GM12878 (cell line): Measurements from ENCODE around the gene MGST1. TPM values are rescaled to one million over a fixed set of nuclear protein-coding genes. Genes with fewer than 3 reads are reported as not detected.

Experiments used
- ATAC-seq: fragments of 200-7000 bp; cut with Tn5 transposase; 3 replicates; pipeline ENCODE4 v1.9.1; 2020; ENCODE audit warnings: mild to moderate bottlenecking, moderate library complexity
- BruUV-seq: library from RNA; stranded (reverse); fragments of 400-500 nt; replicated peaks from 2 replicates; lab custom pipeline; 2021; lab: Mats Ljungman, UMichigan
- CTCF ChIA-PET: fragments of 300-600 bp; sonication (Branson Sonifier 250); formaldehyde crosslinking; extraction: SDS; loops from one replicate; lab custom pipeline; 2021; ENCODE audit warnings: inconsistent platforms; lab: Yijun Ruan, JAX
- POLR2A ChIA-PET: fragments of 350-600 bp; formaldehyde crosslinking; extraction: SDS; loops from one replicate; lab custom pipeline; 2021; ENCODE audit warnings: inconsistent platforms; lab: Charles Lee
- RAD21 ChIA-PET: fragments of 300-600 bp; sonication (Branson Sonifier 250); formaldehyde crosslinking; loops from one replicate; lab custom pipeline; 2023; ENCODE audit warnings: antibody characterized with exemption; ENCODE audit not compliant: unreplicated experiment; lab: Charles Lee
- SMC1A ChIA-PET: fragments of 300-600 bp; sonication (Branson Sonifier 250); formaldehyde crosslinking; loops from one replicate; lab custom pipeline; 2023; ENCODE audit not compliant: unreplicated experiment, uncharacterized antibody; lab: Charles Lee
- DNase-seq: peaks from one replicate; pipeline ENCODE4 v3.0.0-alpha.2; 2011; ENCODE audit warnings: low read depth, low spot score
- FAIRE-seq: peaks from 3 replicates; lab custom pipeline; 2011; peaks lifted over from hg19 to GRCh38; lab: Jason Lieb, UNC
- H2AFZ ChIP-seq: 2 replicates; pipeline ENCODE4 v1.6.0; 2011; ENCODE audit warnings: low read depth, low read length, control low read depth; ENCODE audit not compliant: control insufficient read depth
- H3K27ac ChIP-seq: 2 replicates; pipeline ENCODE4 v1.5.1; 2011; ENCODE audit warnings: control low read depth; ENCODE audit not compliant: control insufficient read depth, insufficient read depth
- H3K27me3 ChIP-seq, 2 experiments: replicated peaks in 1 of 2; 2 replicates each; pipeline versions ENCODE4 v1.6.0 to v1.6.1; 2011; ENCODE audit warnings: low read length in 1 of 2; ENCODE audit not compliant: control insufficient read depth in 2 of 2, insufficient read depth in 2 of 2
- H3K36me3 ChIP-seq, 2 experiments: 2 replicates each; pipeline ENCODE4 v1.5.1; 2011; ENCODE audit warnings: low read length in 1 of 2; ENCODE audit not compliant: control insufficient read depth in 2 of 2, insufficient read depth in 2 of 2
- H3K4me1 ChIP-seq: 2 replicates; pipeline ENCODE4 v1.6.1; 2011; ENCODE audit warnings: mild to moderate bottlenecking, low read length, moderate library complexity, mixed read lengths; ENCODE audit not compliant: control insufficient read depth, insufficient read depth
- H3K4me2 ChIP-seq: 2 replicates; pipeline ENCODE4 v1.6.0; 2011; ENCODE audit warnings: control low read depth; ENCODE audit not compliant: control insufficient read depth, insufficient read depth
- H3K4me3 ChIP-seq: fragments of 200-600 bp; sonication (generic); 2 replicates; pipeline ENCODE4 v1.5.1; 2016
- H3K79me2 ChIP-seq: 2 replicates; pipeline ENCODE4 v1.6.0; 2011; ENCODE audit warnings: low read length; ENCODE audit not compliant: control insufficient read depth, insufficient read depth
- H3K9ac ChIP-seq: 2 replicates; pipeline ENCODE4 v1.8.0; 2011; ENCODE audit warnings: low read length, control low read depth, mixed read lengths; ENCODE audit not compliant: control insufficient read depth, insufficient read depth
- H3K9me3 ChIP-seq: replicated peaks from 3 replicates; pipeline ENCODE4 v1.5.1; 2011; ENCODE audit warnings: mild to moderate bottlenecking, low read length; ENCODE audit not compliant: control insufficient read depth, insufficient read depth
- H4K20me1 ChIP-seq: 2 replicates; pipeline ENCODE4 v1.6.0; 2011; ENCODE audit not compliant: control insufficient read depth, insufficient read depth
- E2F4 ChIP-seq: IDR thresholded peaks from 2 replicates; pipeline ENCODE4 v1.6.1; 2012; ENCODE audit warnings: low read depth, low read length, improper control_type of control experiment
- ETV6 ChIP-seq, 2 experiments: fragments of 450-650 bp in 1 of 2; IDR thresholded peaks in 1 of 2; conservative IDR thresholded peaks in 1 of 2; 2 replicates each; pipeline ENCODE4 v1.6.1; 2014; ENCODE audit warnings: antibody characterized with exemption in 1 of 2, borderline replicate concordance in 1 of 2, low read depth in 1 of 2, mild to moderate bottlenecking in 1 of 2, moderate library complexity in 1 of 2
- GABPA ChIP-seq: IDR thresholded peaks from 2 replicates; pipeline ENCODE4 v1.6.1; 2014; ENCODE audit warnings: antibody characterized with exemption, low read depth, mild to moderate bottlenecking, inconsistent platforms
- HDGF ChIP-seq: fragments of 450-650 bp; IDR thresholded peaks from 2 replicates; pipeline ENCODE4 v1.6.1; 2016; ENCODE audit warnings: antibody characterized with exemption
- MYB ChIP-seq: fragments of 150-350 bp; IDR thresholded peaks from 2 replicates; pipeline ENCODE4 v1.6.1; 2014; ENCODE audit warnings: mild to moderate bottlenecking, low read depth, low read length, borderline replicate concordance
- NBN ChIP-seq: fragments of 450-650 bp; IDR thresholded peaks from 2 replicates; pipeline ENCODE4 v1.6.1; 2016
- RELA ChIP-seq: fragments of 450-650 bp; IDR thresholded peaks from 2 replicates; pipeline ENCODE4 v1.8.0; 2014; ENCODE audit warnings: borderline replicate concordance; ENCODE audit not compliant: partially characterized antibody
- SP1 ChIP-seq: IDR thresholded peaks from one replicate; pipeline ENCODE4 v1.6.1; 2011; ENCODE audit warnings: low read depth, low read length
- SUPT20H ChIP-seq: IDR thresholded peaks from 2 replicates; pipeline ENCODE4 v1.6.1; 2011; ENCODE audit warnings: low read depth, mild to moderate bottlenecking, low read length, moderate library complexity, borderline replicate concordance; ENCODE audit not compliant: control insufficient read depth
- TARDBP ChIP-seq: IDR thresholded peaks from 2 replicates; pipeline ENCODE4 v1.6.1; 2016; ENCODE audit warnings: borderline replicate concordance
- TCF12 ChIP-seq: IDR thresholded peaks from 2 replicates; pipeline ENCODE4 v1.6.1; 2011; ENCODE audit warnings: low read depth, mild to moderate bottlenecking, low read length
- TCF7 ChIP-seq: IDR thresholded peaks from 2 replicates; pipeline ENCODE4 v1.6.1; 2014; ENCODE audit warnings: antibody characterized with exemption, borderline replicate concordance
- ZNF687 ChIP-seq: fragments of 450-650 bp; IDR thresholded peaks from 2 replicates; pipeline ENCODE4 v1.6.1; 2017; ENCODE audit warnings: mild to moderate bottlenecking, moderate library complexity
- WGBS: methylation state at CpG from one replicate; pipeline ENCODE4 v1.1.6; 2016; ENCODE audit warnings: low lambda C conversion rate; ENCODE audit not compliant: insufficient replicate concordance, insufficient coverage; ENCODE audit errors: missing lambda C conversion rate; 5-methylcytosine and 5-hydroxymethylcytosine counted together
- in situ Hi-C: fragments of 300-500 bp; cut with MboI; formaldehyde crosslinking; loops from 9 replicates; pipeline ENCODE4 v1.14.3; 2018; ENCODE audit warnings: mixed read lengths
- intact Hi-C: fragments of 100-400 bp; cut with micrococcal nuclease; formaldehyde crosslinking; loops from one replicate; pipeline ENCODE4 v1.14.2; 2022; ENCODE audit not compliant: unreplicated experiment
- polyA plus RNA-seq, 11 experiments: library from polyadenylated mRNA; depleted of rRNA in 4 of 11; unstranded in 6 of 11; stranded (reverse) in 5 of 11; fragments of >200 nt; fragmentation: Nextera tagmentation in 4 of 11; fragmentation: Illumina TruSeq in 1 of 11; extraction: Ambion mirVana in 4 of 11; extraction: Trizol in 1 of 11; gene quantifications; 1 replicate in 1 of 11; 2 replicates in 10 of 11; pipeline versions ENCODE4 v1.2.1 to v1.2.3, GENCODE V29; 2011 to 2016; ENCODE audit warnings: inconsistent platforms in 2 of 11, missing spikeins in 2 of 11, low read depth in 1 of 11
- total RNA-seq, 4 experiments: library from RNA; depleted of rRNA in 3 of 4; stranded (reverse); fragments of >200 nt in 3 of 4; fragmentation: Illumina TruSeq in 1 of 4; extraction: Trizol in 1 of 4; gene quantifications; 2 replicates each; pipeline versions ENCODE4 v1.2.1 to v1.2.3, GENCODE V29; 2013 to 2021
- TF ChIP-seq, protein P1 (sequence below): fragments of 450-650 bp; formaldehyde crosslinking; IDR thresholded peaks from 2 replicates; pipeline ENCODE4 v1.5.0; 2022; ENCODE audit warnings: mild to moderate bottlenecking, missing genetic modification characterization
- TF ChIP-seq, protein P2 (sequence below): fragments of 450-650 bp; conservative IDR thresholded peaks from 2 replicates; pipeline ENCODE4 v1.6.1; 2017; ENCODE audit warnings: mild to moderate bottlenecking, moderate library complexity

The MGST1 gene
- total and polyA plus RNA-seq, 10 of the 15 experiments (the other 5 are each of a cell fraction or from before 2014, with no cell fraction given): 22.5 to 237 (median 172) TPM

GRCh38 chr12:16324272-16324671, 23.2 kb upstream of the MGST1 start:
- H3K4me3 ChIP-seq: no peak overlapping the region
- DNase-seq (no peak), FAIRE-seq (no peak), ATAC-seq (no peak)
- no peak overlapping the region for H3K4me2 ChIP-seq
- H3K9ac ChIP-seq: no peak overlapping the region
- H3K27ac ChIP-seq: no peak overlapping the region
- WGBS: 5% methylated on average over 5 of the region's 5 CpGs
- H3K9me3 ChIP-seq: no peaks in the 10 kb centered on the region; the same call in 2 of the 3 replicates
- ChIA-PET POLR2A (no interaction called here), SMC1A (no interaction called here), CTCF (no interaction called here), RAD21 (no interaction called here)
- H3K27me3 ChIP-seq: no peaks in the 10 kb centered on the region
- H4K20me1 ChIP-seq: no peaks in the 10 kb centered on the region
- H3K36me3 ChIP-seq: no peaks in the 10 kb centered on the region
- intact Hi-C loops (no loop called here), in situ Hi-C loops (no loop called here)
- H3K4me1 ChIP-seq: no peaks in the 10 kb centered on the region
- no peaks in the 10 kb centered on the region for H3K79me2 ChIP-seq
- no TSS peak for BruUV-seq
- H2AFZ ChIP-seq: no peak overlapping the region
- TF ChIP-seq TCF12: no peak
- TF ChIP-seq, protein P1, sequence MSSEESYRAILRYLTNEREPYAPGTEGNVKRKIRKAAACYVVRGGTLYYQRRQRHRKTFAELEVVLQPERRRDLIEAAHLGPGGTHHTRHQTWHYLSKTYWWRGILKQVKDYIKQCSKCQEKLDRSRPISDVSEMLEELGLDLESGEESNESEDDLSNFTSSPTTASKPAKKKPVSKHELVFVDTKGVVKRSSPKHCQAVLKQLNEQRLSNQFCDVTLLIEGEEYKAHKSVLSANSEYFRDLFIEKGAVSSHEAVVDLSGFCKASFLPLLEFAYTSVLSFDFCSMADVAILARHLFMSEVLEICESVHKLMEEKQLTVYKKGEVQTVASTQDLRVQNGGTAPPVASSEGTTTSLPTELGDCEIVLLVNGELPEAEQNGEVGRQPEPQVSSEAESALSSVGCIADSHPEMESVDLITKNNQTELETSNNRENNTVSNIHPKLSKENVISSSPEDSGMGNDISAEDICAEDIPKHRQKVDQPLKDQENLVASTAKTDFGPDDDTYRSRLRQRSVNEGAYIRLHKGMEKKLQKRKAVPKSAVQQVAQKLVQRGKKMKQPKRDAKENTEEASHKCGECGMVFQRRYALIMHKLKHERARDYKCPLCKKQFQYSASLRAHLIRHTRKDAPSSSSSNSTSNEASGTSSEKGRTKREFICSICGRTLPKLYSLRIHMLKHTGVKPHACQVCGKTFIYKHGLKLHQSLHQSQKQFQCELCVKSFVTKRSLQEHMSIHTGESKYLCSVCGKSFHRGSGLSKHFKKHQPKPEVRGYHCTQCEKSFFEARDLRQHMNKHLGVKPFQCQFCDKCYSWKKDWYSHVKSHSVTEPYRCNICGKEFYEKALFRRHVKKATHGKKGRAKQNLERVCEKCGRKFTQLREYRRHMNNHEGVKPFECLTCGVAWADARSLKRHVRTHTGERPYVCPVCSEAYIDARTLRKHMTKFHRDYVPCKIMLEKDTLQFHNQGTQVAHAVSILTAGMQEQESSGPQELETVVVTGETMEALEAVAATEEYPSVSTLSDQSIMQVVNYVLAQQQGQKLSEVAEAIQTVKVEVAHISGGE (CRISPR knock-in tag): no peak
- no peak for TF ChIP-seq MYB
- TF ChIP-seq ZNF687: no peak
- TF ChIP-seq E2F4: no peak
- no peak for TF ChIP-seq SP1
- no peak for TF ChIP-seq NBN
- no peak for TF ChIP-seq SUPT20H
- TF ChIP-seq, protein P2, sequence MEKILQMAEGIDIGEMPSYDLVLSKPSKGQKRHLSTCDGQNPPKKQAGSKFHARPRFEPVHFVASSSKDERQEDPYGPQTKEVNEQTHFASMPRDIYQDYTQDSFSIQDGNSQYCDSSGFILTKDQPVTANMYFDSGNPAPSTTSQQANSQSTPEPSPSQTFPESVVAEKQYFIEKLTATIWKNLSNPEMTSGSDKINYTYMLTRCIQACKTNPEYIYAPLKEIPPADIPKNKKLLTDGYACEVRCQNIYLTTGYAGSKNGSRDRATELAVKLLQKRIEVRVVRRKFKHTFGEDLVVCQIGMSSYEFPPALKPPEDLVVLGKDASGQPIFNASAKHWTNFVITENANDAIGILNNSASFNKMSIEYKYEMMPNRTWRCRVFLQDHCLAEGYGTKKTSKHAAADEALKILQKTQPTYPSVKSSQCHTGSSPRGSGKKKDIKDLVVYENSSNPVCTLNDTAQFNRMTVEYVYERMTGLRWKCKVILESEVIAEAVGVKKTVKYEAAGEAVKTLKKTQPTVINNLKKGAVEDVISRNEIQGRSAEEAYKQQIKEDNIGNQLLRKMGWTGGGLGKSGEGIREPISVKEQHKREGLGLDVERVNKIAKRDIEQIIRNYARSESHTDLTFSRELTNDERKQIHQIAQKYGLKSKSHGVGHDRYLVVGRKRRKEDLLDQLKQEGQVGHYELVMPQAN: no peak
- TF ChIP-seq GABPA: no peak
- no peak for TF ChIP-seq HDGF
- TF ChIP-seq TARDBP: no peak
- TF ChIP-seq TCF7: no peak
- no peak for TF ChIP-seq RELA
- TF ChIP-seq ETV6 (conservative IDR thresholded peaks at IDR 0.05 in 1 of 2, IDR thresholded peaks at IDR 0.05 in 1 of 2; ENCODE audit: borderline replicate concordance in 1 of 2, low read depth in 1 of 2): no peak
